H1 (cell line): ENCODE measurements around the gene PTPRJ. TPM values are rescaled to one million over a fixed set of nuclear protein-coding genes. Genes with fewer than 3 reads are reported as not detected.

Source experiments
- CTCF ChIA-PET: fragments of 300-600 bp; sonication (Branson Sonifier 250); formaldehyde crosslinking; loops from one replicate; lab custom pipeline; 2021; ENCODE audit not compliant: partially characterized antibody; lab: Charles Lee
- POLR2A ChIA-PET: fragments of 300-600 bp; sonication (Branson Sonifier 250); formaldehyde crosslinking; loops from one replicate; lab custom pipeline; 2021; ENCODE audit warnings: inconsistent platforms; ENCODE audit not compliant: partially characterized antibody; lab: Charles Lee
- DNase-seq, 2 experiments: peaks; one replicate each; pipeline versions ENCODE4 v3.0.0 to v3.0.0-alpha.2; 2010 to 2022; ENCODE audit warnings: low spot score in 2 of 2, low read depth in 1 of 2, mixed read lengths in 1 of 2
- FAIRE-seq: peaks from 2 replicates; lab custom pipeline; 2011; peaks lifted over from hg19 to GRCh38; lab: Jason Lieb, UNC
- H2AFZ ChIP-seq: 2 replicates; pipeline ENCODE4 v1.8.1; 2012; ENCODE audit warnings: low read length, inconsistent platforms
- H2AK5ac ChIP-seq: 2 replicates; pipeline ENCODE4 v1.6.1; 2013; ENCODE audit warnings: low read depth, low read length
- H2BK120ac ChIP-seq: replicated peaks from 2 replicates; pipeline ENCODE3; 2013; ENCODE audit warnings: low read depth, low read length, inconsistent platforms
- H2BK12ac ChIP-seq: 2 replicates; pipeline ENCODE4 v1.6.1; 2013; ENCODE audit warnings: low read depth, low read length
- H2BK15ac ChIP-seq: 2 replicates; pipeline ENCODE4 v1.6.1; 2013; ENCODE audit warnings: low read length
- H2BK20ac ChIP-seq: 2 replicates; pipeline ENCODE4 v1.6.1; 2013; ENCODE audit warnings: low read length
- H2BK5ac ChIP-seq: 2 replicates; pipeline ENCODE4 v1.6.1; 2013; ENCODE audit warnings: low read depth, low read length
- H3K14ac ChIP-seq: 2 replicates; pipeline ENCODE4 v1.6.1; 2013; ENCODE audit warnings: inconsistent platforms; ENCODE audit not compliant: insufficient read length
- H3K18ac ChIP-seq: 2 replicates; pipeline ENCODE4 v1.6.1; 2013; ENCODE audit warnings: low read length; ENCODE audit errors: extremely low read depth
- H3K23ac ChIP-seq: 2 replicates; pipeline ENCODE4 v1.6.1; 2013; ENCODE audit warnings: inconsistent platforms; ENCODE audit not compliant: insufficient read length
- H3K23me2 ChIP-seq: 2 replicates; pipeline ENCODE4 v1.6.1; 2013; ENCODE audit warnings: low read depth, low read length
- H3K27ac ChIP-seq: 2 replicates; pipeline ENCODE4 v1.6.1; 2011; ENCODE audit warnings: low read depth, low read length, inconsistent platforms
- H3K27me3 ChIP-seq, 4 experiments: replicated peaks in 1 of 4; 1 replicate in 1 of 4; 2 replicates in 3 of 4; pipeline versions ENCODE4 v1.6.1 to v1.8.1; 2011 to 2013; ENCODE audit warnings: low read length in 3 of 4, mild to moderate bottlenecking in 3 of 4, inconsistent platforms in 2 of 4, mixed read lengths in 2 of 4, moderate library complexity in 1 of 4; ENCODE audit not compliant: control insufficient read depth in 3 of 4, insufficient read depth in 3 of 4; ENCODE audit errors: extremely low read depth in 1 of 4
- H3K36me3 ChIP-seq, 4 experiments: 2 replicates each; pipeline versions ENCODE4 v1.6.1 to v1.8.1; 2011 to 2013; ENCODE audit warnings: mild to moderate bottlenecking in 4 of 4, low read length in 3 of 4, moderate library complexity in 2 of 4, control low read depth in 1 of 4, inconsistent platforms in 1 of 4; ENCODE audit not compliant: insufficient read depth in 4 of 4, control insufficient read depth in 2 of 4
- H3K4ac ChIP-seq: replicated peaks from 2 replicates; pipeline ENCODE3; 2013; ENCODE audit warnings: low read length, low read depth, mixed read lengths, inconsistent platforms; ENCODE audit not compliant: insufficient read length
- H3K4me1 ChIP-seq, 4 experiments: replicated peaks in 1 of 4; 1 replicate in 1 of 4; 2 replicates in 3 of 4; pipeline versions ENCODE4 v1.6.1 to v1.8.1; 2011 to 2013; ENCODE audit warnings: low read length in 3 of 4, inconsistent platforms in 2 of 4, mixed read lengths in 1 of 4; ENCODE audit not compliant: insufficient read depth in 4 of 4, control insufficient read depth in 3 of 4
- H3K4me2 ChIP-seq, 2 experiments: 2 replicates each; pipeline versions ENCODE4 v1.6.1 to v1.8.1; 2011 to 2013; ENCODE audit warnings: low read depth in 2 of 2, low read length in 2 of 2, control low read depth in 1 of 2, inconsistent platforms in 1 of 2, mild to moderate bottlenecking in 1 of 2; ENCODE audit not compliant: insufficient read depth in 1 of 2
- H3K4me3 ChIP-seq, 4 experiments: fragments of 200-600, 300-600 bp in 1 of 4; sonication (generic), shearing (Covaris generic), sonication (Bioruptor Twin) in 1 of 4; 2 replicates each; pipeline versions ENCODE4 v1.5.1 to v1.8.1; 2011 to 2016; ENCODE audit warnings: low read length in 4 of 4, low read depth in 3 of 4, control low read depth in 2 of 4, inconsistent platforms in 2 of 4, mild to moderate bottlenecking in 2 of 4, mixed read lengths in 1 of 4, moderate library complexity in 1 of 4; ENCODE audit not compliant: insufficient read depth in 2 of 4; ENCODE audit errors: extremely low read depth in 1 of 4
- H3K56ac ChIP-seq: replicated peaks from 2 replicates; pipeline ENCODE3; 2013; ENCODE audit warnings: low read depth, mild to moderate bottlenecking, mixed read lengths, low read length, inconsistent platforms; ENCODE audit not compliant: insufficient read length
- H3K79me1 ChIP-seq: 2 replicates; pipeline ENCODE4 v1.6.1; 2013; ENCODE audit warnings: low read depth, low read length, control low read depth
- H3K79me2 ChIP-seq, 2 experiments: 2 replicates each; pipeline versions ENCODE4 v1.6.1 to v1.8.1; 2012 to 2013; ENCODE audit warnings: low read length in 2 of 2, mild to moderate bottlenecking in 2 of 2, inconsistent platforms in 1 of 2; ENCODE audit not compliant: insufficient read depth in 2 of 2, control insufficient read depth in 1 of 2
- H3K9ac ChIP-seq, 4 experiments: replicated peaks in 1 of 4; 1 replicate in 1 of 4; 2 replicates in 3 of 4; pipeline versions ENCODE4 v1.6.1 to v1.8.1; 2011 to 2013; ENCODE audit warnings: low read depth in 3 of 4, low read length in 3 of 4, control low read depth in 2 of 4, mild to moderate bottlenecking in 2 of 4, moderate library complexity in 2 of 4, inconsistent platforms in 1 of 4; ENCODE audit errors: extremely low read depth in 1 of 4
- H3K9me3 ChIP-seq, 2 experiments: 2 replicates each; pipeline versions ENCODE4 v1.6.1 to v1.8.1; 2012 to 2013; ENCODE audit warnings: mild to moderate bottlenecking in 2 of 2, moderate library complexity in 2 of 2, control low read depth in 1 of 2, inconsistent platforms in 1 of 2, low read depth in 1 of 2, low read length in 1 of 2, mixed read lengths in 1 of 2; ENCODE audit not compliant: insufficient read depth in 2 of 2
- H4K20me1 ChIP-seq, 2 experiments: replicated peaks in 1 of 2; 2 replicates each; pipeline versions ENCODE3 to v1.8.1; 2011 to 2013; ENCODE audit warnings: inconsistent platforms in 2 of 2, low read length in 2 of 2, mild to moderate bottlenecking in 1 of 2; ENCODE audit not compliant: insufficient read depth in 2 of 2, control insufficient read depth in 1 of 2
- H4K5ac ChIP-seq: 2 replicates; pipeline ENCODE4 v1.6.1; 2013; ENCODE audit warnings: low read length, low read depth, mixed read lengths, inconsistent platforms; ENCODE audit not compliant: insufficient read length
- H4K8ac ChIP-seq: 2 replicates; pipeline ENCODE4 v1.8.0; 2013; ENCODE audit warnings: mild to moderate bottlenecking, moderate library complexity, low read length, inconsistent platforms; ENCODE audit not compliant: insufficient read depth; ENCODE audit errors: extremely low read depth
- H4K91ac ChIP-seq: replicated peaks from 2 replicates; pipeline ENCODE3; 2013; ENCODE audit warnings: low read length, mixed read lengths, inconsistent platforms; ENCODE audit not compliant: insufficient read length
- RNF2 ChIP-seq: fragments of 200-900, 300-1000 bp; sonication (generic); IDR thresholded peaks from 2 replicates; pipeline ENCODE4 v1.7.1; 2016; ENCODE audit warnings: borderline replicate concordance, low read depth, mild to moderate bottlenecking, antibody characterized with exemption, low read length; ENCODE audit not compliant: poor library complexity, severe bottlenecking; ENCODE audit errors: missing control alignments
- USF2 ChIP-seq: IDR thresholded peaks from 2 replicates; pipeline ENCODE4 v1.6.1; 2011; ENCODE audit warnings: low read length, improper control_type of control experiment
- WGBS, 2 experiments: shearing (Covaris generic) in 1 of 2; methylation state at CpG; one replicate each; pipeline versions ENCODE4 v1.1.6 to v1.1.7; 2013 to 2015; ENCODE audit warnings: low lambda C conversion rate in 2 of 2, mixed read lengths in 2 of 2, inconsistent platforms in 1 of 2, low coverage in 1 of 2, missing lambda C conversion rate in 1 of 2; ENCODE audit not compliant: insufficient replicate concordance in 2 of 2, insufficient coverage in 1 of 2, insufficient read length in 1 of 2; ENCODE audit errors: extremely low coverage in 1 of 2, missing lambda C conversion rate in 1 of 2; 5-methylcytosine and 5-hydroxymethylcytosine counted together
- polyA plus RNA-seq, 7 experiments: library from polyadenylated mRNA; depleted of rRNA in 3 of 7; stranded (reverse) in 5 of 7; unstranded in 2 of 7; fragments of >200 nt in 5 of 7; fragments of 200-250 nt in 2 of 7; gene quantifications; 1 replicate in 5 of 7; 2 replicates in 1 of 7; 4 replicates in 1 of 7; pipeline versions ENCODE4 v1.2.1 to v1.2.3, GENCODE V29; 2011 to 2013; ENCODE audit warnings: missing spikeins in 2 of 7, mixed read lengths in 2 of 7
- total RNA-seq: library from RNA; stranded (reverse); fragmentation: NEBNext Ultra II Directional; extraction: Animal tissue kit (Norgen Biotek cat#: 25700); gene quantifications from 2 replicates; pipeline ENCODE4 v1.2.1, GENCODE V29; 2021

The PTPRJ gene
- total and polyA plus RNA-seq, 2 of the 8 experiments (the other 6 are each of a cell fraction or from before 2014, with no cell fraction given) = 4.4 to 22.6 TPM

GRCh38 chr11:48105096-48105990 is 125.0 kb downstream of the PTPRJ start:
- H3K79me2 ChIP-seq = no peaks in the 10 kb centered on the region; a peak in 1 of 4 replicates
- POLR2A ChIA-PET = no interaction called here

More at GRCh38 chr11:48105096-48105990, 125.0 kb downstream of the PTPRJ start:
- Histone ChIP-seq H3K56ac (no peak overlapping the region), H3K79me1 (peaks cover 2% of the 10 kb centered on the region; the same call in 1 of the 2 replicates), H3K9me3 (no peaks in the 10 kb centered on the region), H3K27me3 (no peaks in the 10 kb centered on the region), H3K4me2 (no peak overlapping the region), H2BK120ac (no peak overlapping the region), H3K14ac (no peak overlapping the region), H3K23ac (no peak overlapping the region), H3K18ac (peak overlapping the region; percentile 32; the same call in 1 of the 2 replicates), H4K91ac (no peak overlapping the region), H3K4me3 (no peak overlapping the region), H3K36me3 (no peaks in the 10 kb centered on the region), H2BK12ac (0 out of 2 replicates have a peak overlapping the region, but pooled peaks have one; percentile 50), H3K4ac (no peak overlapping the region), H3K9ac (no peak overlapping the region), H2BK15ac (0 out of 2 replicates have a peak overlapping the region, but pooled peaks have one; percentile 53), H2BK20ac (no peak overlapping the region), H2BK5ac (no peak overlapping the region), H2AK5ac (no peak overlapping the region; the same call in 1 of the 2 replicates), H3K27ac (no peak overlapping the region; the same call in 1 of the 2 replicates), H4K20me1 (no peaks in the 10 kb centered on the region), H3K4me1 (peaks cover 0 to 10% (median 4%) of the 10 kb centered on the region in 4 experiments; a peak in 5 of 7 replicates), H3K23me2 (no peaks in the 10 kb centered on the region), H4K8ac (no peak overlapping the region), H4K5ac (no peak overlapping the region), H2AFZ (no peak overlapping the region)
- CTCF ChIA-PET = interaction anchor here (0.6 to 10.1 kb wide), 10 partner anchors 12 to 480 kb away, joined by 3 to 172 read pairs (median 4); no protein-coding TSS in a partner anchor
- no peak for DNase-seq
- no peak for TF ChIP-seq RNF2
- no peak for TF ChIP-seq USF2
- FAIRE-seq = no peak
- WGBS, 2 experiments = 86% methylated on average over 10 of the region's 10 CpGs; no CpG with 5 or more reads in 1 of the 2 experiments
